Measurements from ENCODE around the gene ESPNL.

DNA sequence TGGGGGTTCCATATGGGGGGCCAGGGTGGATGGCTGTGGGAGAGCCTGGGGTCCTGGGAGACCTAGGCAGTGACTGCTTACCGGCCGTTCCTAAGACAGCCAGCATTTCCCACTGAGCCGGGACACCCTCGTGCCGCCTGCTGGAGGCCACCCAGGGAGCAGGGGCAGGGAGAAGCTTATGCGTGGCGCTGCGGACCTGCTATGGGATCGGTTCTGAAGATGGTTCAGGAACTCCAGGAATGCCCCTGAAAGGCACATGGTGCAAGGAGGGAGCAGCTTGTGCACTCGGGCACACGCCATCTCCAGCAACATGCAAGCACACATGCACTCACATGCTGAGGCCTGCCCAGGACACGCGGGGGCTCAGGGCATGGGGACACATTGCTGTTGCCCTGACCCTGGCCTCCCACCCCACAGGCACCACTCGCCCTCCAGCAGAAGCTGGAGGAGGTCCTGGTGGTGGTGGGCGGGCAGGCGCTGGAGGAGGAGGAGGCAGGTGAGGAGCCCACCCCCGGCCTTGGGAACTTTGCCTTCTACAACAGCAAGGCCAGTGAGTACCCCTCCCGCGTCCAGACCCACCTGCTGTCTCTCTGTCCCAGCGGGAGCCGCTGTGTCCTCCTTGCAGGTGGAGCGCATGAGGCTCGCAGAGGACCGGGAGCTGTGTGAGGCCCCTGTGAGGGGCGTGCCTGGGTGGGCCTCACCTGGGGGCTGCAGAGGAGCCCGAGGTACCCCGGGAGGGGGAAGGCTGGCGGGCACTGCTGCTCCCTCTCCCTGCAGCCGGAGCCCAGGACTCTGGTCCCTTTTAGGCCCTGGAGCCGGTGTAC, 42.5 kb downstream of the ESPNL start:
- TF ChIP-seq GATA2 (IDR thresholded peaks at IDR 0.05; ENCODE audit: low read depth, low read length) = no peak
- no peak for TF ChIP-seq GATA3 (IDR thresholded peaks at IDR 0.05; ENCODE audit: low read depth, low read length)
